Esophagus mucosa (tissue), 1 donor: ENCODE data around the gene CROT. TPM values are rescaled to one million over a fixed set of nuclear protein-coding genes. Genes with fewer than 3 reads are reported as not detected.

Experiments used
- ATAC-seq: fragments of 200-7000 bp; cut with Tn5 transposase; one replicate; pipeline ENCODE4 v1.9.1; 2020
- total RNA-seq: library from RNA; stranded (reverse); gene quantifications from one replicate; pipeline ENCODE4 v1.2.4, GENCODE V29; 2023
- donor health status: DM: yes; HTN: yes; CAD: no.

Gene CROT
- total RNA-seq, 1 donor from 2014 or later: 18.1 TPM

DNA sequence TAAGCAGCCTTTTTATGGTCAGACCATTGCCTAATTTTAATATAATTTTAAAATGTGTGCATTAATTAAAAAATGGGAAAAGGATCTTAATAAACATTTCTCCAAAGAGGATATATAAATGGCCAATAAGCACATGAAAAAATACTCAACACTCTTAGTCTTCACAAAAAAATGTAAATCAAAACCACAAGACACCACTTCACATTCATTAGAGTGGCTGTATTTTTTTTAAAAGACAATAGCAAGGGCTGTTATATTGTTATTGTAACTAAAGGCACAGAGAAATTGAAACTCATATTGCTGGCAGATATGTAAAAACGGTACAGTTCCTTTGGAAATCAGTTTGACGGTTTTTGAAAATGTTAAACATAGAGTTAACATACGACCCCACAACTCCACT is 3.2 kb upstream of the CROT start:
- no peak for ATAC-seq

DNA sequence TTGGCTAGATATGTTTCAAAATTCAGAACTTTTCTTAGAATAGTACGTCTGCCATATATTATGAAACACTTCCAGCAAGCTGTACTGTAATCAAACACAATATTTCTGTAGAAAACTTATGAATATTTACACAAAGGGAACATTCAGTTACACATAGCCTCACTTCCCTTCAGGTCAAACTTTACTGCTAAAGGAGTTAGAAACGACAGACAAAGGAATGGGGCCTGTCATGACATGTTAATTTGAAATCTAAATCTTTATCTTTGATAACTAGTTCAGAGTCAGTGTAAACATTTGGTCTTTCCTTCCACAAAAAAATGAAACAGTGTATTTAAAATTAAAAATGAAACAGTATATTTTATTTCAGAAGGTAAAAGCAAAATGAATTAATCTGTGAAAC is 1.0 kb upstream of the CROT start:
- ATAC-seq: no peak

DNA sequence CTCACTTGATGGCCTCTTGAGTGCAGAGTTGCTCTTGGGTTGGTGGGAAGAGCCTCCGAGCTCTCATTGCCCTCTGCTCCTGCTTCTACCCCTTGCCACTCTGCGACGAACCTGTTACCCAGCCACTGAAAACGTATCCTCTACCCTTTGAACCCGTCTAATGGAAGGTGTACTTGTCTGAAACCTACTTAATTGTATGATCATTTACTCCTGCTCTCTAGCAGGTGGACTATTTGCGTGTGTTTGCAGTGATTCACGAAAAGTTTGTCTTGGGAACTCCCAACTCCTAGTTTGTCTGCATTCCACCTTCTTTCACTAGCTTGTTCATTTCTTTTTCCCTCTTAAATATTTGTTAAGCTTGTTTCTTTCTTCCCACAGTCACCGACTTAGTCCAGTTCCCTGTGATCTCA is 503 bp downstream of the CROT start:
- peak; percentile 34 for ATAC-seq

DNA sequence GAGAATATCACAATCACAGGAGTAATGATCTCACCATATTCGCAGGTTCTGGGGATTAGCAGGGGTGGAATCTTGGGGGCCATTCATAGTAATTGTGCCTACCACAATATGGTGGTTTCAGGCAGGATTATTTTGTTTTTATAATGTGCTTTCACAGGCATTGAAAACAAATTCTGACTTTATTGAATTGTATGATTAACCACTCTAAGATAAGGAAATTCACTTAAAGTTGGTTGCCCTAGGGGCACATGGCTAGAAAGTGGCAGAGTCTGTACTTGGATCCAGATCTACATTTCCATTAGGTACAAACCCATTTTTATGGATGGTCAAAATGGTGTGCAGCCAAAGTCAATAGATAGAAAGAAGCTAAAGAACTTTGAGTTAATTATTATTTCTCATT is 1.7 kb downstream of the CROT start:
- no peak for ATAC-seq

DNA sequence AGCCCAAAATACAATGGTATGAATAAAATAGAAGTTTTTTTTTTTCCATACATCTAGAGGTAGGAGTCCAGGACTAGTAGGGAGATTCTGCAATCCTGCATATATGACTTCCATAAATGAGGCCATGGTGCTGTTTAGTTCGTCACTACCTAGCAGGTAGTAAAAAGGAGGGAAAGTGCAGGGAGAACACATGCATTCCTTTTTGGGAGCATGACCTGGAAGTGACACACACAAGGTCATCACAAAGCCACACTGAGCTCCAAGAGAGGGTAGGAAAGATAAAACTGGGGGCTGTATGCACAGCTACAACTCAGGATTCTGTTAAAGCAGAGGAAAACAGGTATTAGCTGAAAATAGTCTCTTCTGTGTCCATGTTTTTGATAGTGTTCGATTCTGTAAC is 2.2 kb downstream of the CROT start:
- no peak for ATAC-seq

DNA sequence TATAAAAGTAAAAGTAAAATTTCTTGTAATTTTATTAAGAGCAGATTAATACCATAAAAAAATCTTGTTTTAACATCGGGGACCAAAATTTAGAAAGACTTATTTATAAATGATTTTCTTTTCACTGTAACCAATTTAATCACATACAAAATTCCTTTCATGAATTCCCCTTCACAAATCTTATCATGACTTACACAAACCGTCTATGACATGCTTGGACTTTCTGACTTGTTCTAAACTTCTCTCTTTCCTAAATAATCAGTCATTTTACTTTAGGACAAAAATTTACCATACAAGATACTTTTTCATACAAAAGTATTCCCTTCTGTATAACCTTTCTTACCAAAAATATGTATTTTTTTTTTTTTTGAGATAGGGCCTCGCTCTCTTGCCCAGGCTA is 9.3 kb downstream of the CROT start:
- no peak for ATAC-seq

DNA sequence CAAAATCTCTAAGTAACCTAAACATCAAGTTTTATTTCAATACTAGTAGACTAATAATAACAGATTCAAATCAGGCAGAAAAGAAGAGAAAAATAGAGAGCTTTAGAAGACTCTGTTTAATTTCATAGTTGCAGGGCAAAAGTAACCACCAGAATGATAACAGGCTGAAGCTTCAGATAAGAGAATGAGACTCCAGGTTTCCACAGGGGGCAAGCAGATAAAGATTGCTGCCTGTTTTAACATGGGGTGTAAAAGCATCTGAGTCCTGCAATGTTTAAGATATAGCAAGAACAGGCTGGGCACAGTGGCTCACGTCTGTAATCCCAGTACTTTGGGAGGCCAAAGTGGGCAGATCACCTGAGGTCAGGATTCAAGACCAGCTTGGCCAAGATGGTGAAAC is 11.0 kb downstream of the CROT start:
- no peak for ATAC-seq

DNA sequence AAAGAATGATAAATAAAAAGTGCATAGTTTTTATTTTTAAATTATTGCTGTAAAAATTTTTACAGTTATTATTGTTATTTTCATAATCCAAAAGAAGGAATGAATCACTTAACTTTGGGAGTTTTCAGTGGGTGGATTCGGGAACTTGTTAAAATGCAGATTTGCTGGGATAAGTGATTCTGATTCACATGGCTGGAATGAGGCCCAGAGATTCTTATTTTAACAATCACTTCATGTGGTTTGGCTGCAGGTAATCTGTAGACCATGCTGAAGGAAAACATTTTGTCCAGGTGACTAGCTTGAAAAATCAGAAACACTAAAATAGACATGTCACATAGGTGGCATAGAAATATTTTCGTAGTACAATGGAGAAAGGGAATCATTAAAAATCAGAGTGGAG is 13.9 kb downstream of the CROT start:
- no peak for ATAC-seq

DNA sequence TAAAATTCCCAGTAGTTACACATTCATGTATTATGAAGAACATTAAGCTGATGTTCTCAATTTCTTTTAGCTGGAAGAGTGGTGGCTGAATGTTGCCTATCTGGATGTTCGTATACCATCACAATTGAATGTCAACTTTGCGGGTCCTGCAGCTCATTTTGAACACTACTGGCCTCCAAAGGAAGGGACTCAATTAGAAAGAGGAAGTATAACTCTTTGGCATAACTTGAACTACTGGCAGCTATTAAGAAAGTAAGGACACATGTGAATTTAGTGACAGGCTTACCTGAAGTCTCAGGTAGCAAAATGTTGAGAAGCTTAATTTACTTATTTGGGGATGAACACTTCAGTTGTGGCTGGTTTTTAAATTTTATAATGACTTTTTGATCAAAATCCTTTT is 15.9 kb downstream of the CROT start:
- no peak for ATAC-seq

DNA sequence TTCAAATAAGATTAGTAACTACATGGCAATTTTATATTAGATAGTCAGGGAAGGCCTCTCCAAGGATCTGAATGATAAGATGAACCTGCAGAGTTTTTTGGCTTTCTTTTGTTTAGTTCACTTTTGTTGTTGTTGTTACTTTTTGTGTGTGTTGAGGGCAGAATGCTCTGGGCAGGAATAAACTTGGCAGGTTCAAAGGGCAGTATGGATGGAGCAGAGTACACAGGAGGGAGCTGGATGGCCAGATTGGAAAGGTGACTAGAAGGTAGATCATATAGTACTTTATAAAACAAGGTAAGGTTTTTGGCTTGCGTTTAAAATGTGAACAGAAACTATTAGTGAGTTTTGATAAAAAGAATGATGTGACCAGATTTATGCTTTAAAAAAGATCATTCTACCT is 17.9 kb downstream of the CROT start:
- no peak for ATAC-seq

DNA sequence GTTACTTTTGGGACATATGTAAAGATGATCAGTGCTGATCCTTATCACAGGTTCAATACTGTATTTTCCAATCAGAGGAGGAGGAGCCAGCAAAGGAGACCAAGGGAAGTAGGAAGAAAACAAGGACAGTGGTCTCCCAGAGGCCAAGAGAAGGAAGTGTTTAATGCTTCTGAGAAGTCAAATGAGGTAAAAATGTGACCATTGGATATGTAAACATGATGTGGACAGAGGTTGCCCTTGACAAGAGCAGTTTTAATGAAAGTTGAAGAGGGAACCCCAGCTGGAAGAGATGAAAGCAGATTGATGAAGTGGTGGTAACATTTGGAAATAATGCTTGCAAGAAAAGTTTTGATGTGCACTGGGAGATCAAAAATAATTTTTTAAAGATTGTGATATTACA is 18.8 kb downstream of the CROT start:
- ATAC-seq: no peak

DNA sequence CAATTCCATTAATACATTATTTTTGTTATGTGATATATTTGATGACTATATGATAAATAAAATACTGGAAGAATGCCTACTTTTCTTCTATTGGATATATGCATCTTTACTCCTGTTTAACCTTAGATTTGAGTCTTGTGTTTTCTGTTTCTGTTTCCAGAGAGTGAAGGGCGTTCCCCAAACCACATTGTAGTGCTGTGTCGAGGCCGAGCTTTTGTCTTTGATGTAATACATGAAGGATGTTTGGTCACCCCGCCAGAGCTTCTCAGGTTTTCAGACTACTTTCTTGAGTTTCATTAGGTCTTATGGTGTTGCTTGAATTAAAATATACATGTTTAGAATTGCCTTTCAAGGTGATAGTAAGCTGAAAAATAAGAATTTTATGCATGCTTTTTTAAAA is 23.8 kb downstream of the CROT start:
- ATAC-seq: no peak

DNA sequence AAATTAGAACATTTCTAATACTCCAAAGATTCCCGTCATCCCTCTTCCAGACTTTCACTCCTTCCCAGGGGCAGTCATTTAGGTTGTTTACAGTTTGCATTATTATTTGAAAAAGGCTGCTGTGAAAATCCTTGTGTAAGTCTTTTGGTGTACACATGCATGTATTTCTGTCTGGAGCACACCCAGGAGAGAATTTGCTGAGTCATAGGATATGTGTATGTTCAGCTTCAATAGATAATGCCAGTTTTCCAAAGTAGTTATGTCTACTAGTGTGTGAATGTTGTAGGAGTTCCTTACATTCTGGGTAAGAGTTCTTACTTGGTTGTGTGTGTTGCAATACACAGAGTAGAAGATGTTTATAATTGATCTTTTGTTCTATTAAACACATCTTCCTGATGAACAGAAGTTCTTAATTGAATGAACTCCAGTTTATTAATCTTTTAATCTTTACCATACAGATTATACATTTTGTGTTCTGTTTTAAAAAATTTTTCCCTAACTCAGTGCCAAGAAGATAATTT is 25.3 kb downstream of the CROT start:
- peak; percentile 48 for ATAC-seq

DNA sequence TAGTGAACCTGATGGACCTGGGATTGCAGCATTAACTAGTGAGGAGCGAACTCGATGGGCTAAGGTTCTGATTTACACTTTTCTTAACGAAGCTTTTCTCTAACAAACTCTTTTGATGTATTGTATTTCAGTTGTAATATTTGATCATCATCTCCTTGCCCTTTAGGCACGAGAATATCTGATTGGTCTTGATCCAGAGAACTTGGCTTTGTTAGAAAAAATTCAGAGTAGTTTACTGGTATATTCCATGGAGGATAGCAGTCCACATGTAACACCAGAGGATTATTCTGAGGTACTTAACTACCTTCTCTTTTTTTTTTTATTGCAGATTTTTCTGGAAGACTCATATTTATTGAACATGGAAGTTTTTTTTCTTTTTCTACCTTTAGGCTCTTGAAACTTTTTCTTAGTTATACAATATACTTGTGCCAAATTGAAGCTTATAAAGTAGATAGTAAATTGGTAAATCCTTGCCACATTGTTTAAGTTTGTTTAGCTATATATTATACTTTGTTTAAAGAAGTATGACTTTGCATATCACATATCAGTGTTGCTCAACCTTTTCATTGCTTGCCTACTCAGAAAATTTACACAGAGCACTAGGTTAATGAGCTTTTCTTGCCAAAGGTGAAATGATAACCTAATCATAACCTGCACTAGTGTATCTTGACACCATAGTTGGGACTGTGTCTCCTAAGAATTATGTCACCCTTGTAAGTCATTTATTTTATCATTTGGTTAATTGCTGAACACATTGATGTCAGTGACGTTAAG is 30.4 kb downstream of the CROT start:
- no peak for ATAC-seq

DNA sequence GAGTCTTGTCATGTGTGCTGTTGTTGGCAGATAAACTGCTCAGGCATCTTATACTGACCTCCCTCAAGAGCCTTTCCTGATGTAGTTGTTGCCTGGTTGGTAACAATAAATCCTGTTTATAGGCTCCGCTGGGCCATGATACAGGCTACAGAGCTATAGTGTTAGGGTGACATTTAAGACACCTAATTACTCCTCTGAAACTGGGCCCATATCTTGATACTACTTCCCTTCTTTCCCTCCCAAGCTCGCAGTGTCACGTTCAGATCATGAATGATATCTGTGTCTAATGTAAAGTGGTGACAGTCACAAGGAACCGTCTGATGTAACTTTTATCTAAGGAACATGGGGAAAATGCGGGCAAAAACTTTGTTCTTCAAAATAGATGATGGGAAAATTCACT is 35.4 kb downstream of the CROT start:
- ATAC-seq: no peak

DNA sequence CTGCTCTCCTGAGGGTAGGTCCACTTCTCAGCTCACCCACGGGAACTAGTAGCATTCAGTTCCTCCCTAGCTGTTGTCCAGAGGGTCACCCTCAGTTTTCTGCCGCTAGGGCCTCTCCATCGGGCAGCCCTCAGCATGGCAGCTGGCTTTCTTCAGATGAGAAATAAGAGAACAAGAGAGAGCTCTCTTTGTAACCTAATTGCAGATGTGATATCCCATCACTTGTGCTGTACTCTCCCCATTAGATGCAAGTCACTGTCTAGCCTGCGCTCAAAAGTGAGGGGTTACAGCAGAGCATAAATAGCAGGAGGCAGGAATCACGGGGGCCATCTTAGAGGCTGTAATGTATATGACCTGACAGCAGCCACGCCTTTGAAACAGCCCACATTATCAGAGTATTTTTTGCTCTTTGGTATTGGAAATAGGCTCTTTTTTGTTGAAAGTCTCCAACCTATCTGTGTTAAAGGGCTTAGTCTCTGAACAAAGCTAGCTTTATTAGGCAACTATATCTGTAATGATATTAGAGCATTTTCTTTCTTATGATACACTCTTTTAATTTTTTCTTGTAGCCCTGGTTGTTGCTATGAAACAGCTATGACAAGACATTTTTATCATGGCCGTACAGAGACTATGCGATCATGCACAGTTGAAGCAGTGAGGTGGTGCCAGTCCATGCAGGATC is 45.7 kb downstream of the CROT start:
- no peak for ATAC-seq

DNA sequence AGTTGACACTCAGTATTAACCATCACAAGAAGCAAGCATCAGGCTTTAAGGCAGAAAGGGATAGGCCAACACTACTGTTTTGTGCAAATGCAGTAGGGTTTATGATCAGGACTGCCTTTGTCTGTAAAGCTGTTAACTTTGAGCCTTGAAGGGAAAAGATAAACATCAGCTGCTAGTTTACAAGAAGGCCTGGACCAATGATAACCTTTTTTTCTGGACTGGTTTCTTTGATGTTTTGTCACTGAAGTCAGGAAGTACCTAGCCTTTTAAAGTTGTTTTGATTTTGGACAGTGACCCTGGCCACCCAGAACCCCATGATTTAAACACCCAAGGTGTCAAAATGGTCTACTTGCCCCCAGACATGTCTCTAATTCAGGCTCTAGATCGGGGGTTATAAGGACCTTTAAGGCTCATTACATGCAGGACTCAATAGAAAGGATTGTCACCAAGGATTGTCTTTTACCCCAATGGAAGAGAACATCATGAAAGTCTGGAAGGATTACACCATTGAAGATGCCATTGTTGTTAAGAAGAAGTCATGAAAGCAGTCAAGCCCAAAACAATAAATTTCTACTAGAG is 50.1 kb downstream of the CROT start:
- no peak for ATAC-seq

DNA sequence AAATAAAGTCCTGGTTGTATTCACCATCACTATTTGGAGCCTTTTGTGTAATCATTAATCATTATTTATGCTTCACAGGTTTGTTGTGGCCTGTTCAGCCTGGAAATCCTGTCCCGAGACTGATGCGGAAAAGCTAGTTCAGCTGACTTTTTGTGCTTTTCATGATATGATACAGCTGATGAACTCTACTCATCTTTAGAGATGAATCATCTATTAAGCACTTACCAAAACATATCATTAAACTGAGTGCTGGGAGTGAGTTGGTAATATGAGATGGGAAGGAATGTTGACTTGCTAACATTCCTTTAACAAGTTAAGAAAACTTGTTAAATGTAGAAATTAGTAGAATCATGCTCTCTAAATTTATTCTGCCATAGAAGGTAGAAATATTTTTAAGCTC is 53.0 kb downstream of the CROT start:
- peak; percentile 77 for ATAC-seq

DNA sequence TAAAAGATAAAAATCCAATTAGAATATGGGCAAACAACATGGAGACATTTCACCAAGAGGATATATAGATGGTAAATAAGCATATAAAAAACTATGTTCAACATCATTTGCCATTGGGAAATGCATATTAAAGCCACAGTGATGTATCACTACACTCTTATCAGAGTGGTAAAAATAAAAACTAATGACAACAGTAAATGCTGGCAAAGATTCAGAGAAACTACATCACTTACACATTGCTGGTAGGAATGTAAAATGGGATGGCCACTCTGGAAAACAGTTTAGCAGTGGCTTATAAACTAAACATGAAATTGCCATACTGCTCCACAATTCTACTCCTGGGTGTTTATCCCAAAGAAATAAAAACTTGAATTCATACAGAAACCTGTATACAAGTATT is 59.2 kb downstream of the CROT start:
- ATAC-seq: no peak

DNA sequence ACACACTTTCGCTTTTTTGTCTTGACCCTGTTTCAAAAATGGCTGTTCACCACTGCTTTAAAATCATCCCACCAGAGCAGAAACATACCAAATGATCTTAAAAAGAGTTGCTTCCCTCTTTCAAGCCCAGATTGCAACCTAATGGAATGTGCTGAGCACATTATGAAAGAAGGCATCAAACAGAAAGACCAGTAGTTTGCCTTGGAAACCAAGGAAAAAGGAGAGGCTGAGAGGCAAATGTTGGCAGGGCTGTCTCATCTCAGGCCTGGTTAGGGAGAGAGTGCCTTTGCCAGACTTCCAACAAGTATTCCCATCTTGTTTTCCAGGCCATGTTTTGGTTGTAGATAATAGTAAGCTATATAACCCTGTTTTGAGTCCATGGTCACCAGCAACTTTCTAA is 65.7 kb downstream of the CROT start:
- no peak for ATAC-seq

DNA sequence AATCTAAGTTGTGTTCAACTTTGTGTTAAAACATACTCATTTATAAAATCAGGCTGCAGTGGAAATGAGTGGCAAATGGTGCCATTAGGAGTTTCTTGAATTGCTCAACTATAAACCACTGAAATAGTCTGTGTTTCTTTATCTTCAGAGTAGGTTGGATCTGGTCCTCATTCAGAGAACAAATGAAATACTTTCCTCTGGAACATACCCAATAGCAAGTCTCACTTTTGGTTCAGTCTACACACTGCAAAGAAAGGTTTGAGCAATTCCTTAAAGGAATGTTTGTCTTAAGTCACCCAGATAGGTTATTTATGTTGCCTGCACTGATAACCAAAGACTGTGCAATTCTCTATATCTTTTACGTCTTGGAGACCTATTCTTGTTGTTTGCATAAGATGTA is 67.6 kb downstream of the CROT start:
- no peak for ATAC-seq

DNA sequence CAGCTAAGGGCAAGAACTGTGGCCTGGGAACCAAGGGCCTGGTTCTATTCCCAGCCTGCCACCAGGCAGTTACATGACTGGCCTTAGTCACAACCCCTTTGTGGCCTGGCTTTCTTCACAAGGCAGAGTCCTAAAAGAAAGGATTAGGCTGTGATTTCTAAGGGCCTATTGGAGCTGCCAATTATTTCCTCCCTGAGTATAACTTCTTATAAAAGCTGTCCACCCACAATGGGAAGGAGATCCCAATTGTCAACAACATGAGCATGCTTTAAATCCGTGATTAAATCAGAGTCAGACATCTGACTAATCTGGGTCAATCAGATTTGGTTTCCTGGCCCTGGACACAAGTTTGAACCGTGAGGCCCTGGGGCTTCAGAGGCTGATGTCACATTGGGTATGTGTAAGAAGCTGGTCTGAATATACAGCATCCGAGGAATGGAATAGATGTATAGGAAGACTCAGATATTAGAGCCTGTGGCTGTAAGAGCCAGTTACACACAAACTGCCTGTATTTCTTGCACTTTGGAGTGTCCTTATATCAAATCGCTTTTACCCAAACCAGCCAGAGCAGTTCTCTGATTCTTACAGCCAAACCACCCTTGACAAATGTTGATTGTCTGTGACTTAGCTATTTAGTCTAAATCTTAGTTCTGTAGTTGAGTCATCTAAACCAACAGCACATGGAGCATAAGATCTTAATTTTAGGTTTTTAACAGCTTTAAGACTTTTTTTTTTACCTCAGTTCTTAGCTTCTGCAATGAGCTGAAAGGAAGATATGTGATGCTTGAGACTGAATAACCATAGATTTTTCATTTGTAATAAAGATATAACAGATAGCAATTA is 68.7 kb downstream of the CROT start:
- ATAC-seq: peak; percentile 83

DNA sequence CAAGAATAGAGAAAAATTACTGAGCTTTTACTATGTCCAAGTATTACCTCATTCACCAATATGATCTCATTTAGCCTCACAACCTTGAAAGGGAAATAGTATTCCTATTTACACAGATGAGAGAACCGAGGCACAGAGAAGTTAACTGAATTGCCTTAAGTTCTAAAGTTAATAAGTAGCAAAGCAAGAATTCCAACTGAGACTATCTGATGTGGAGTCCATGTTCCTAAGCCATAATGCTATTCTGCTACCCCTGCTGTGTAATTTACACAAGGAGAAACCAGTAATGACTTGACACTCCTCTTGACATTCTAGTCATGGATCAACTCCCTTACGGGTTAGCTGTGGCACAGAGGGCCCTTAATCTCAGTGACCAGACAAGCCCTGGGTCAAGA is 69.3 kb downstream of the CROT start:
- no peak for ATAC-seq
